Dendritic cell treated with granulocyte-macrophage colony-stimulating factor and Interleukin-4, amounts not matched to agents 40 ng/mL and 50 ng/mL, for 4 days (primary cell): ENCODE data around the gene NR0B2.

Source experiments
- H3K27ac Mint-ChIP-seq: one replicate; pipeline ENCODE4 v1.8.0; 2022; ENCODE audit warnings: mild to moderate bottlenecking, mixed read lengths
- H3K27me3 Mint-ChIP-seq: one replicate; pipeline ENCODE4 v1.8.0; 2022; ENCODE audit warnings: mild to moderate bottlenecking, mixed read lengths
- H3K36me3 Mint-ChIP-seq: one replicate; pipeline ENCODE4 v1.8.0; 2022; ENCODE audit warnings: low read depth, mixed read lengths
- H3K4me1 Mint-ChIP-seq: one replicate; pipeline ENCODE4 v1.8.0; 2022; ENCODE audit warnings: low read depth, mixed read lengths
- H3K4me3 Mint-ChIP-seq: one replicate; pipeline ENCODE4 v1.8.0; 2022; ENCODE audit warnings: mild to moderate bottlenecking, moderate library complexity, mixed read lengths
- H3K9me3 Mint-ChIP-seq: one replicate; pipeline ENCODE4 v1.8.0; 2022; ENCODE audit warnings: mixed read lengths
- intact Hi-C: fragments of 100-400 bp; cut with micrococcal nuclease; formaldehyde crosslinking; loops from one replicate; pipeline ENCODE4 v1.15.0; 2022

The NR0B2 gene, protein sequence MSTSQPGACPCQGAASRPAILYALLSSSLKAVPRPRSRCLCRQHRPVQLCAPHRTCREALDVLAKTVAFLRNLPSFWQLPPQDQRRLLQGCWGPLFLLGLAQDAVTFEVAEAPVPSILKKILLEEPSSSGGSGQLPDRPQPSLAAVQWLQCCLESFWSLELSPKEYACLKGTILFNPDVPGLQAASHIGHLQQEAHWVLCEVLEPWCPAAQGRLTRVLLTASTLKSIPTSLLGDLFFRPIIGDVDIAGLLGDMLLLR

GRCh38 chr1:26913754-26914619 lies at the start of gene NR0B2:
Gene NR0B2 (minus strand): TSS chr1:26913975. CDS start chr1:26913940, 35 bp downstream.
- Mint-ChIP-seq H3K4me3 (no peak within 1 kb of the TSS), H3K27ac (no peak within 1 kb of the TSS), H3K36me3 (no peaks in the 10 kb centered on the region), H3K27me3 (no peaks in the 10 kb centered on the region), H3K4me1 (no peaks in the 10 kb centered on the region), H3K9me3 (no peaks in the 10 kb centered on the region)
- intact Hi-C loops: no loop called here

GRCh38 chr1:26961826-26962225 lies 48.1 kb upstream of the NR0B2 start:
- H3K9me3 Mint-ChIP-seq: no peaks in the 10 kb centered on the region
- no peaks in the 10 kb centered on the region for H3K36me3 Mint-ChIP-seq
- intact Hi-C loops: no loop called here
- H3K27me3 Mint-ChIP-seq: peaks cover 72% of the 10 kb centered on the region
- no peak overlapping the region for H3K4me3 Mint-ChIP-seq
- H3K4me1 Mint-ChIP-seq: peaks cover 12% of the 10 kb centered on the region
- H3K27ac Mint-ChIP-seq: no peak overlapping the region

- no peaks in the 10 kb centered on the region for H3K36me3 Mint-ChIP-seq
- H3K9me3 Mint-ChIP-seq: peaks cover 7% of the 10 kb centered on the region
- peaks cover 12% of the 10 kb centered on the region for H3K4me1 Mint-ChIP-seq
- intact Hi-C loops: no loop called here
- peak overlapping the region; percentile 17 for H3K27ac Mint-ChIP-seq
- H3K27me3 Mint-ChIP-seq: peaks cover 70% of the 10 kb centered on the region
- H3K4me3 Mint-ChIP-seq: peak overlapping the region; percentile 53
Measured at GRCh38 chr1:26960625-26960966, 46.8 kb upstream of the NR0B2 start.

DNA sequence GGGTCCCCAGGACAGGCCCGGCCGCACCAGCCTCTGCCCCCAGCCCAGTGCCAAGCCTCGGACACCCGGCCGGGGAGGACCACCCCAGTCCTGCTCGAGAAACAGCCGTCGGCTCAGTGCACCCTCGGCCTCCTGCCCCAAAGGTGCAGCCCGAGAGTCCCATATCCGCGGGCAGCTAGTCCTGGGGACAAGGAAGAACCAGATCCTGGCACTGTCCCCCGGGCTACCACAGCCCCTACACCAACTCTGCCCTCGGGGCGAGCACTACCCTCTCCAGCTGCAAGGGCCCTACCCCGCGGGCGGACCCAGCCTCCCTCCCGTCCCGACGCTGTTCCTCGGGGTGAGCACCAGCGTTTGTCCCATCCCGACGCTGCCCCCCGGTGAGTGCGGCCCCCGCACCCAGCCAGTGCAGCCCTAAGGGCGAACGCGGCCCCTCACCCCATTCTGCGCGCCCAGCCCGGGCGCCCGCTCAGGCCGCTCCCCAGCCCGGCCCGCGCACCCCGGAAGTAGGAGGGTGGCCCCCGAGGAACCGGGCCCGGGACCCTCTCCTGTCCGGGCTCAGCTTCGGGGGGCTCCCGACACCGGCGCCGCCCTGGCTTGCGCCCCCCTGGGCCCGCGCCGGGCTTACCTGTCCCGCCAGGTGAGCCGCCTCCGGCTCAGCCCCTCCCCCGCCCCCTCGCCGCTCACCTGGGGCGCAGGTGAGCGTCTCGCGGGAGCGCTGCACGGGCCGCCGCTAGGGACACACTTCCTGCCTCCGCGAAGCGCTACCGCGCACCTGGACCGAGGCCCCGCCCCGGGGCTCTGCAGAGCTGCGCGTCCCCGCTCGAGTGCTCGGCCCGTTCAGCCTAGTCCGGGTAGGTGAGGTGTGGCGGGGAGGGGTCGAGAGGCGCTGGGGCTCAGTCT lies 46.2 kb upstream of the NR0B2 start, which contains the start of gene KDF1:
KDF1 (minus strand) TSS at position 747 of the 903 bp plus-strand sequence. CDS start 8,088 bp downstream, outside the sequence.
- intact Hi-C loops: no loop called here

GRCh38 chr1:26959270-26959669 lies 45.5 kb upstream of the NR0B2 start:
- no peaks in the 10 kb centered on the region for H3K36me3 Mint-ChIP-seq
- H3K27ac Mint-ChIP-seq: no peak overlapping the region
- intact Hi-C loops: no loop called here
- peaks cover 7% of the 10 kb centered on the region for H3K9me3 Mint-ChIP-seq
- H3K27me3 Mint-ChIP-seq: peaks cover 73% of the 10 kb centered on the region
- peaks cover 12% of the 10 kb centered on the region for H3K4me1 Mint-ChIP-seq
- H3K4me3 Mint-ChIP-seq: peak overlapping the region; percentile 55

More for the DNA sequence above, 46.2 kb upstream of the NR0B2 start, which contains the start of gene KDF1:
- peaks cover 7% of the 10 kb centered on the region for H3K9me3 Mint-ChIP-seq
- H3K4me1 Mint-ChIP-seq: peaks cover 12% of the 10 kb centered on the region
- peak within 1 kb of the TSS; percentile 17 for H3K27ac Mint-ChIP-seq
- H3K27me3 Mint-ChIP-seq: peaks cover 76% of the 10 kb centered on the region
- H3K4me3 Mint-ChIP-seq: peak within 1 kb of the TSS; percentile 55
- no peaks in the 10 kb centered on the region for H3K36me3 Mint-ChIP-seq

- H3K9me3 Mint-ChIP-seq: peaks cover 7% of the 10 kb centered on the region
- H3K27ac Mint-ChIP-seq: no peak overlapping the region
- H3K36me3 Mint-ChIP-seq: no peaks in the 10 kb centered on the region
- peaks cover 67% of the 10 kb centered on the region for H3K27me3 Mint-ChIP-seq
- H3K4me1 Mint-ChIP-seq: peaks cover 12% of the 10 kb centered on the region
- no peak overlapping the region for H3K4me3 Mint-ChIP-seq
- intact Hi-C loops: no loop called here
Measured at GRCh38 chr1:26957306-26957705, 43.5 kb upstream of the NR0B2 start.

GRCh38 chr1:26956321-26956720 lies 42.5 kb upstream of the NR0B2 start:
- Mint-ChIP-seq H3K27me3 (peaks cover 57% of the 10 kb centered on the region), H3K27ac (no peak overlapping the region), H3K36me3 (no peaks in the 10 kb centered on the region), H3K9me3 (peaks cover 7% of the 10 kb centered on the region), H3K4me3 (no peak overlapping the region), H3K4me1 (peaks cover 12% of the 10 kb centered on the region)
- intact Hi-C loops: no loop called here

DNA sequence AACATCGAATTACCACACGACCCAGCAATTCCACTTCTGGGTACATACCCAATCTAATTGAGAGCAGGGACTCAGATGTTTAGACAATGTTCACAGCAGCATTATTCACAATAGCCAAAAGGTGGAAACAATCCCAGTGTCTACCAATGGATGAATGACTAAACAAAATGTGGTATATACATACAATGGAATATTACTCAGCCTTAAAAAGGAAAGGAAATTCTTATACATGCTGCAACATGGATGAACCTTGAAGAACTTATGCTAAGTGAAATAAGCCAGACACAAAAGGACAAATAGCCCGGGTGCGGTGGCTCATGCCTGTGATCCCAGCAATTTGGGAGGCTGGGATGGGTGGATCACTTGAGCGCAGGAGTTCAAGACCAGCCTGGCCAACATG lies 39.6 kb upstream of the NR0B2 start:
- H3K4me1 Mint-ChIP-seq: peaks cover 13% of the 10 kb centered on the region
- H3K36me3 Mint-ChIP-seq: no peaks in the 10 kb centered on the region
- intact Hi-C loops: no loop called here
- peaks cover 7% of the 10 kb centered on the region for H3K9me3 Mint-ChIP-seq
- H3K27me3 Mint-ChIP-seq: peaks cover 32% of the 10 kb centered on the region
- H3K27ac Mint-ChIP-seq: no peak overlapping the region
- H3K4me3 Mint-ChIP-seq: no peak overlapping the region

GRCh38 chr1:26951821-26952497 lies 38.2 kb upstream of the NR0B2 start:
- Mint-ChIP-seq H3K27ac (no peak overlapping the region), H3K4me1 (peaks cover 13% of the 10 kb centered on the region), H3K36me3 (peaks cover 6% of the 10 kb centered on the region), H3K27me3 (peaks cover 22% of the 10 kb centered on the region), H3K4me3 (no peak overlapping the region), H3K9me3 (peaks cover 7% of the 10 kb centered on the region)
- intact Hi-C loops: no loop called here

DNA sequence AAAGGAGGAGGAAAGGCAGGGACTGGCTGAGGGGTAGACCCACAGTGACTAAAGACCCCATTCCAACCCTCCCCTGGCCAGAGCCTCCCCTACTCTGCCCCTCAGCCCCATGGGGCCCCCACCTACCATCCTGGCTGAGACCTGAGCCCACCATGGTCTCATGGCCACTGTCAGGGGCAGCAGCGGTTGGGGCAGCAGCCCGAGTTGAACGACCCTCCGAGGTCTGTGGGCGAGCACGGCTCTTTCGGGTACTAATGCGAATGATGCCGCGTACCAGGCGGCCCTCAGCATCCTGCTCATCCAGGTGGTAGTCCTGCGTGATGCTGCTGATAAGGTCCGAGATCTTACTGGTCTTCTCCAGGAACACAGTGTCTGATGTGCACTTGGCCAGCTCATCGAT lies 37.4 kb upstream of the NR0B2 start:
- peaks cover 16% of the 10 kb centered on the region for H3K27me3 Mint-ChIP-seq
- no peak overlapping the region for H3K4me3 Mint-ChIP-seq
- H3K27ac Mint-ChIP-seq: no peak overlapping the region
- H3K4me1 Mint-ChIP-seq: peaks cover 13% of the 10 kb centered on the region
- intact Hi-C loops: no loop called here
- H3K9me3 Mint-ChIP-seq: peaks cover 3% of the 10 kb centered on the region
- peaks cover 13% of the 10 kb centered on the region for H3K36me3 Mint-ChIP-seq

DNA sequence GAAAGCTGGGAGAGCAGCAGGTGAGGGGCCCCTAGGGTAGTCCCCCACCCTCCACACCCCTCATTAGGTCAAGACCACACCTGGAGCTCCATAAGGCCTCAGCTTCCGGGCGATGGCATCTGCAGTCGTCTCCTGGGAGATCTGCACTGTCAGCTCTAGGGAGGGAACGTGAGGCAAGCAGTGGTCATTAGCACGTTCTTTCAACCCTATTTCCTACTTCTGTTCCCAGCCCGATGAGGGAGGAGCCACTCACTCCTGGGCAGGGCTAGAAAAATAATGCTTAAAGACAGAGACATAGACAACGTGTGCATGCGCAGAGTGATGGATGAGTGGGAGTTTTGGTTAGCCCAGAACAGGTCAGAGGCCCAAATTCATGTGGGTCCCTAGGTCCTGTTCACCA lies 36.8 kb upstream of the NR0B2 start:
- H3K9me3 Mint-ChIP-seq: no peaks in the 10 kb centered on the region

GRCh38 chr1:26949926-26950319 lies 36.1 kb upstream of the NR0B2 start:
- intact Hi-C loops: no loop called here
- Mint-ChIP-seq H3K4me1 (peaks cover 13% of the 10 kb centered on the region), H3K27ac (no peak overlapping the region), H3K4me3 (no peak overlapping the region), H3K36me3 (peaks cover 26% of the 10 kb centered on the region), H3K27me3 (peaks cover 4% of the 10 kb centered on the region), H3K9me3 (no peaks in the 10 kb centered on the region)

More for the DNA sequence above, 36.8 kb upstream of the NR0B2 start:
- H3K27ac Mint-ChIP-seq: no peak overlapping the region
- peaks cover 19% of the 10 kb centered on the region for H3K36me3 Mint-ChIP-seq
- H3K27me3 Mint-ChIP-seq: peaks cover 10% of the 10 kb centered on the region
- no peak overlapping the region for H3K4me3 Mint-ChIP-seq
- intact Hi-C loops: no loop called here
- H3K4me1 Mint-ChIP-seq: peaks cover 13% of the 10 kb centered on the region

DNA sequence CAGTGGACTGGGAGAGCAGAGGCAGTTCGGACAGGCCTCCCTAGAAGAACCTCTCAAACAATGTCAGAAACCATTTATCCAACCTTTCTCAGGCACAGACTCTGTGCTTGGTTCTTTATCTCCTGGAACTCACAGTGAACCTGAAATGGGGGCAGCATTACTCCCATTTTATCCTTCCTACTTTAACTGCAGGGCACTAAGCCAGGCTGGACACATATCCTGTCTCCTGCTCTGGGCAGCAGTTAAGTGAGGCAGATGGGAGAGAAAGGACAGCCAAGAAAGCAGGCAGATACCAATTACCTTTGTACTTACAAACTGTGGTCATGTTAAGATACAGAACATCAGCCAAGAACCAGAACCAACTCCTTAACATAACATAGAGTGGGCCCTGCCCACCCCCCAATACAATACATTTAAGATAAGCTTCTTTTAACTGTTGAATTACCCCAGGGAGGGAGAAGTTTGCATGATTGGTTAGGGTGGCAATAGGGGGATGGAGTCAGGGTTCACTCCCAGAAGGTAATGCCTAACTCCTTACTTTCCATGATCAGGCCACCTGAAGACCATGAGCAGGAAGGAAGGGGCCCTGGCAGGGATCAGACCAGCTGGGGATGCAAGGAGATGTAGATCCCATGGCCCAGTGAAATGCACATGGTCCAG lies 35.6 kb upstream of the NR0B2 start:
- Mint-ChIP-seq H3K36me3 (peaks cover 31% of the 10 kb centered on the region), H3K9me3 (no peaks in the 10 kb centered on the region), H3K27ac (no peak overlapping the region), H3K4me1 (peaks cover 13% of the 10 kb centered on the region), H3K4me3 (no peak overlapping the region), H3K27me3 (peaks cover 3% of the 10 kb centered on the region)
- intact Hi-C loops: no loop called here
